Activated CD8-positive, alpha-beta T cell treated with anti-CD3 and anti-CD28 coated beads, Interleukin-2, amount 10 ng/mL, durations not matched to agents 7 days and 5 days (primary cell): Measurements from ENCODE around the gene TBX5. TPM values are rescaled to one million over a fixed set of nuclear protein-coding genes. Genes with fewer than 3 reads are reported as not detected.

Source experiments
- ATAC-seq: fragments of 150-1000 bp; cut with Tn5 transposase; one replicate; pipeline ENCODE4 v1.10.0; 2021; ENCODE audit warnings: moderate library complexity
- CTCF ChIA-PET: fragments of 350-600 bp; sonication (Branson Sonifier 250); formaldehyde crosslinking; loops from one replicate; lab custom pipeline; 2021; ENCODE audit warnings: antibody characterized with exemption; lab: Charles Lee
- POLR2A ChIA-PET: fragments of 350-600 bp; sonication (Branson Sonifier 250); formaldehyde crosslinking; loops from one replicate; lab custom pipeline; 2021; ENCODE audit warnings: antibody characterized with exemption; lab: Charles Lee
- DNase-seq: peaks from one replicate; pipeline ENCODE4 v3.0.0-alpha.2; 2020
- H3K27ac Mint-ChIP-seq: one replicate; pipeline ENCODE4 v1.8.0; 2021; ENCODE audit warnings: mild to moderate bottlenecking, mixed read lengths
- H3K27me3 Mint-ChIP-seq: one replicate; pipeline ENCODE4 v1.8.0; 2021; ENCODE audit warnings: low read depth, mixed read lengths
- H3K36me3 Mint-ChIP-seq: one replicate; pipeline ENCODE4 v1.8.0; 2021; ENCODE audit warnings: low read depth, mixed read lengths
- H3K4me1 Mint-ChIP-seq: one replicate; pipeline ENCODE4 v1.8.0; 2021; ENCODE audit warnings: low read depth, mixed read lengths
- H3K4me3 Mint-ChIP-seq: one replicate; pipeline ENCODE4 v1.8.0; 2021; ENCODE audit warnings: mild to moderate bottlenecking, mixed read lengths
- H3K9me3 Mint-ChIP-seq: one replicate; pipeline ENCODE4 v1.8.0; 2022; ENCODE audit warnings: mixed read lengths; ENCODE audit not compliant: insufficient read depth
- total RNA-seq, 2 experiments: library from RNA; stranded (reverse); gene quantifications; one replicate each; pipeline ENCODE4 v1.2.3, GENCODE V29; 2021

Gene TBX5
- total RNA-seq, 2 experiments from 2014 or later, result not detected

- H3K4me3 Mint-ChIP-seq, result no peak overlapping the region
- DNase-seq (no peak), ATAC-seq (no peak)
- no peak overlapping the region for H3K27ac Mint-ChIP-seq
- CTCF ChIA-PET, result no interaction called here
- H3K4me1 Mint-ChIP-seq, result no peaks in the 10 kb centered on the region
- no peaks in the 10 kb centered on the region for H3K9me3 Mint-ChIP-seq
- POLR2A ChIA-PET, result no interaction called here
- H3K36me3 Mint-ChIP-seq, result no peaks in the 10 kb centered on the region
- H3K27me3 Mint-ChIP-seq, result no peaks in the 10 kb centered on the region
Observed at GRCh38 chr12:114344303-114344663, 61.7 kb downstream of the TBX5 start.

GRCh38 chr12:114343585-114344302 lies 62.2 kb downstream of the TBX5 start:
- POLR2A ChIA-PET, result no interaction called here
- no peak overlapping the region for H3K27ac Mint-ChIP-seq
- no peak for ATAC-seq

GRCh38 chr12:114342656-114343055 lies 63.3 kb downstream of the TBX5 start:
- Mint-ChIP-seq H3K9me3 (no peaks in the 10 kb centered on the region), H3K4me1 (no peaks in the 10 kb centered on the region), H3K27me3 (no peaks in the 10 kb centered on the region), H3K4me3 (no peak overlapping the region), H3K36me3 (no peaks in the 10 kb centered on the region), H3K27ac (no peak overlapping the region)
- ChIA-PET CTCF (no interaction called here), POLR2A (no interaction called here)
- ATAC-seq (no peak), DNase-seq (no peak)

More at GRCh38 chr12:114343585-114344302, 62.2 kb downstream of the TBX5 start:
- Mint-ChIP-seq H3K4me3 (no peak overlapping the region), H3K36me3 (no peaks in the 10 kb centered on the region), H3K9me3 (no peaks in the 10 kb centered on the region), H3K4me1 (no peaks in the 10 kb centered on the region), H3K27me3 (no peaks in the 10 kb centered on the region)
- CTCF ChIA-PET, result no interaction called here
- DNase-seq, result no peak

- ChIA-PET POLR2A (no interaction called here), CTCF (no interaction called here)
- no peaks in the 10 kb centered on the region for H3K9me3 Mint-ChIP-seq
- ATAC-seq (no peak), DNase-seq (no peak)
- H3K4me3 Mint-ChIP-seq, result no peak overlapping the region
- no peak overlapping the region for H3K27ac Mint-ChIP-seq
- H3K36me3 Mint-ChIP-seq, result no peaks in the 10 kb centered on the region
- H3K4me1 Mint-ChIP-seq, result no peaks in the 10 kb centered on the region
- H3K27me3 Mint-ChIP-seq, result no peaks in the 10 kb centered on the region
Observed at GRCh38 chr12:114341635-114342034, 64.3 kb downstream of the TBX5 start.

- no peaks in the 10 kb centered on the region for H3K4me1 Mint-ChIP-seq
- ChIA-PET CTCF (no interaction called here), POLR2A (no interaction called here)
- DNase-seq (no peak), ATAC-seq (no peak)
- no peak overlapping the region for H3K4me3 Mint-ChIP-seq
- no peaks in the 10 kb centered on the region for H3K9me3 Mint-ChIP-seq
- no peaks in the 10 kb centered on the region for H3K36me3 Mint-ChIP-seq
- no peak overlapping the region for H3K27ac Mint-ChIP-seq
- no peaks in the 10 kb centered on the region for H3K27me3 Mint-ChIP-seq
Observed at GRCh38 chr12:114340231-114340630, 65.7 kb downstream of the TBX5 start.

GRCh38 chr12:114339626-114340025 lies 66.3 kb downstream of the TBX5 start:
- no peaks in the 10 kb centered on the region for H3K36me3 Mint-ChIP-seq
- ATAC-seq (no peak), DNase-seq (no peak)
- H3K27me3 Mint-ChIP-seq, result no peaks in the 10 kb centered on the region
- no peaks in the 10 kb centered on the region for H3K4me1 Mint-ChIP-seq
- POLR2A ChIA-PET, result no interaction called here
- no peak overlapping the region for H3K27ac Mint-ChIP-seq
- no peak overlapping the region for H3K4me3 Mint-ChIP-seq
- CTCF ChIA-PET, result no interaction called here
- H3K9me3 Mint-ChIP-seq, result no peaks in the 10 kb centered on the region

- no peaks in the 10 kb centered on the region for H3K27me3 Mint-ChIP-seq
- no peak overlapping the region for H3K4me3 Mint-ChIP-seq
- ATAC-seq, result no peak
- DNase-seq, result no peak
- no peaks in the 10 kb centered on the region for H3K9me3 Mint-ChIP-seq
- H3K36me3 Mint-ChIP-seq, result no peaks in the 10 kb centered on the region
- H3K4me1 Mint-ChIP-seq, result no peaks in the 10 kb centered on the region
- POLR2A ChIA-PET, result no interaction called here
- CTCF ChIA-PET, result no interaction called here
- no peak overlapping the region for H3K27ac Mint-ChIP-seq
Observed at GRCh38 chr12:114335607-114336006, 70.3 kb downstream of the TBX5 start.

- ChIA-PET CTCF (no interaction called here), POLR2A (no interaction called here)
- H3K4me3 Mint-ChIP-seq, result no peak overlapping the region
Observed at GRCh38 chr12:114334395-114334794, 71.5 kb downstream of the TBX5 start.

GRCh38 chr12:114328292-114328691 lies 77.7 kb downstream of the TBX5 start:
- ChIA-PET POLR2A (no interaction called here), CTCF (no interaction called here)
- no peak overlapping the region for H3K4me3 Mint-ChIP-seq
- no peaks in the 10 kb centered on the region for H3K36me3 Mint-ChIP-seq
- DNase-seq, result no peak
- H3K27ac Mint-ChIP-seq, result no peak overlapping the region
- H3K27me3 Mint-ChIP-seq, result no peaks in the 10 kb centered on the region
- no peak for ATAC-seq
- H3K4me1 Mint-ChIP-seq, result no peaks in the 10 kb centered on the region
- H3K9me3 Mint-ChIP-seq, result no peaks in the 10 kb centered on the region

More at GRCh38 chr12:114334395-114334794, 71.5 kb downstream of the TBX5 start:
- DNase-seq (no peak), ATAC-seq (no peak)
- Mint-ChIP-seq H3K9me3 (no peaks in the 10 kb centered on the region), H3K36me3 (no peaks in the 10 kb centered on the region), H3K4me1 (no peaks in the 10 kb centered on the region), H3K27ac (no peak overlapping the region), H3K27me3 (no peaks in the 10 kb centered on the region)

GRCh38 chr12:114327765-114328164 lies 78.2 kb downstream of the TBX5 start:
- no peak for DNase-seq
- no peaks in the 10 kb centered on the region for H3K9me3 Mint-ChIP-seq
- ChIA-PET CTCF (no interaction called here), POLR2A (no interaction called here)
- H3K4me1 Mint-ChIP-seq, result no peaks in the 10 kb centered on the region
- no peak for ATAC-seq
- no peaks in the 10 kb centered on the region for H3K27me3 Mint-ChIP-seq
- no peak overlapping the region for H3K4me3 Mint-ChIP-seq
- H3K36me3 Mint-ChIP-seq, result no peaks in the 10 kb centered on the region
- H3K27ac Mint-ChIP-seq, result no peak overlapping the region

- H3K27me3 Mint-ChIP-seq, result no peaks in the 10 kb centered on the region
- CTCF ChIA-PET, result no interaction called here
- POLR2A ChIA-PET, result no interaction called here
- DNase-seq (no peak), ATAC-seq (no peak)
- no peak overlapping the region for H3K27ac Mint-ChIP-seq
- H3K4me1 Mint-ChIP-seq, result no peaks in the 10 kb centered on the region
- no peak overlapping the region for H3K4me3 Mint-ChIP-seq
- no peaks in the 10 kb centered on the region for H3K9me3 Mint-ChIP-seq
- H3K36me3 Mint-ChIP-seq, result no peaks in the 10 kb centered on the region
Observed at GRCh38 chr12:114321524-114321923, 84.4 kb downstream of the TBX5 start.

- no peak for ATAC-seq
- ChIA-PET POLR2A (no interaction called here), CTCF (no interaction called here)
- no peaks in the 10 kb centered on the region for H3K27me3 Mint-ChIP-seq
- no peak for DNase-seq
- H3K9me3 Mint-ChIP-seq, result no peaks in the 10 kb centered on the region
- no peaks in the 10 kb centered on the region for H3K36me3 Mint-ChIP-seq
- no peak overlapping the region for H3K4me3 Mint-ChIP-seq
- H3K4me1 Mint-ChIP-seq, result no peaks in the 10 kb centered on the region
- H3K27ac Mint-ChIP-seq, result no peak overlapping the region
Observed at GRCh38 chr12:114320968-114321367, 85.0 kb downstream of the TBX5 start.

GRCh38 chr12:114320101-114320500 lies 85.8 kb downstream of the TBX5 start:
- H3K27me3 Mint-ChIP-seq, result no peaks in the 10 kb centered on the region
- no peak for ATAC-seq
- H3K4me1 Mint-ChIP-seq, result no peaks in the 10 kb centered on the region
- no peak overlapping the region for H3K27ac Mint-ChIP-seq
- H3K9me3 Mint-ChIP-seq, result no peaks in the 10 kb centered on the region
- POLR2A ChIA-PET, result no interaction called here
- CTCF ChIA-PET, result no interaction called here
- H3K36me3 Mint-ChIP-seq, result no peaks in the 10 kb centered on the region
- no peak for DNase-seq
- H3K4me3 Mint-ChIP-seq, result no peak overlapping the region
